Activated CD8-positive, alpha-beta memory T cell treated with anti-CD3 and anti-CD28 coated beads, Interleukin-2, amount 50 U/mL, for 4 hours (primary cell): ENCODE data around the gene GNG12.

Experiments
- DNase-seq: peaks from one replicate; pipeline ENCODE4 v3.0.0-alpha.2; 2020

The GNG12 gene

DNA sequence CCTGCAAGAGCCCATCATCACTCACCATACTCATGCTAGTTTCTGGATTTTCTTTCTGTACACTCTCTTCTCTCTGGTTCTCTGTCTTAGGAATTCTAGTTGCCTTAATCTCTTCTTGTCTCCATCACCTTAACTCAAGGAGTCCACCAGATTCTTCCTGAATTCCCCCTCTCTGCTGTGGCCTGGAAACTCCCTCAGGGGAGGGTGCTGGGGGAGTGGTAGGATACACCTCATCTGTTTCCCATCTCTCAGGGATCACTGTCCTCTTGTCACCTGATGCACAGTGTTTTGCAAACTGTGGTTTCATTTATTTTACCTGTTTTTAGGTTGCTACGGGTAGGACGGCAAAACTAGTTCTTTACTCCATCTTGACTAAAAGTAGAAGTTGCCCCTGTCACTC lies 6.6 kb upstream of the GNG12 start:
- DNase-seq: no peak

- no peak for DNase-seq
Measured at GRCh38 chr1:67838180-67838910, 5.1 kb upstream of the GNG12 start.

DNA sequence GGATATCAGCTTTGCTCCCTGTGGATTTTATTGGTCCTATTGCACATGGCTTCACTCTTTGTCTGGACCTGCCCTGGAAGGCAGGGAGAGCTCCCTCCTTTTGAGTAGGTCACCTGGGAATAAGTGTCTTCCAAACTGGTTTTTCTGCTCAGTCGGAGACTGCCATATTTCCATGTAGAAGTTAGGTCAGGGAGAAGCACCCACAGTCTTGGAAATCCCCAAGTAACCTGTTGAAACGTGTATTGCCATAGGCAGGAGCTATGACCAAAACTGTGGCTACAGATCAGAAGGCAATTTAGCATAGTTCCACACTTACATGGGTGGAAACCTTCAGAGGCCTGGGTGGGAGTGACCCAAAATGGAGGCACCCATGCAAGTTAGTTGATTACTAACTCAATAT lies 3.5 kb upstream of the GNG12 start:
- DNase-seq: no peak

DNA sequence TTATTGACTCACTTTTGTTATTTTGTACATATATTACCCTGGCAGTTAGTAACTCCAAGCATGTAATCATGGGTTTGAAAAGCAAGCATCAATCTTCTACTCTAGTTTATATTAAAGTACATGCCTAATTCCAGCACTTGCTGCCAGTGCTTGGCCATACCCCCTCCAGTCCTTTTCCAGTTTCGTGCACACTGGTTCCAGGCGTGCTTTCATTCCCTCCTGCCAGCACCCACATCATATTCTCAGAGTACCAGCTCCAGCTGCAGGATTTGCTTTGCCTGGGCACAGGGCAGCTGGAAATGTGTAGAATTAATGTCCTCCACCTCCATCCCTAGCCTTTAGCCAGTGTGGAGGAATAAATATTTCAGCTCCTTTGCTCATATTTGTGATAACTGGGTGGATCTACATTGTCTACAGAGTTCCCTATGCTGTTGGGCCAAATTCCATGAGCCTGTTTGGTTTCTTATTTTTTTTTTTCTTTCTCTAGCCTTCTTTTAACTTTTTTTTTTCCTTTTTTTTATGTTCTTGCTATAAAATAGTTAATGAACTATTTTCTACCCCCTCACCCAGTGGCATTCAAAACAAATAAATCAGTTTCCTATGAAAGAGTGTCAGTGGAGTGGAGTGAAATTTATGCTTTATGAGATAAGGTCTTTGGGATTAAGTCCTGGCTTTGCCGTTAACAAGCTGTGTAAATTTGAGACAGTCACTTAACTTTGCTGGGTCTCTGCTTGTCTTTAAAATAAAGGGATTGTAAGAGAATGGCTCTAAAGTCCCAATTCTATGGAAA lies 2.6 kb upstream of the GNG12 start:
- DNase-seq: no peak

- DNase-seq: no peak
Measured at GRCh38 chr1:67834246-67834877, 1.1 kb upstream of the GNG12 start.

DNA sequence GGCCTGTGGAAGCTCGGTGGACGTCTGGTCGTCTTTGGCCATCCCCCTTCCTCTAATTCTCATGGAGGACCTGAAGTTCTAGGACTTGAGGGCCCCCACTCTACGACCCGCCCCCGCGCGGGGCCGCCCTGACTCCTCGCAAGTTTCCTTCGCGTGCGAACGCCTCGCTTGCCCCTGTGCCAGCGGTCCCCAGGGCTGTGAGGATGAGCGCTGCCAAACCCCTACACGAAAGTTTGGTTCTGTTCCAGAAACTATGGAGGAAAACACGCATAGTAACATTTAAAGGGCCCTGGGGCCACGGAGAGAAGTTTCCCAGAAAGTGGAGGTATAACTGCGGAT lies 304 bp upstream of the GNG12 start:
- no peak for DNase-seq

DNA sequence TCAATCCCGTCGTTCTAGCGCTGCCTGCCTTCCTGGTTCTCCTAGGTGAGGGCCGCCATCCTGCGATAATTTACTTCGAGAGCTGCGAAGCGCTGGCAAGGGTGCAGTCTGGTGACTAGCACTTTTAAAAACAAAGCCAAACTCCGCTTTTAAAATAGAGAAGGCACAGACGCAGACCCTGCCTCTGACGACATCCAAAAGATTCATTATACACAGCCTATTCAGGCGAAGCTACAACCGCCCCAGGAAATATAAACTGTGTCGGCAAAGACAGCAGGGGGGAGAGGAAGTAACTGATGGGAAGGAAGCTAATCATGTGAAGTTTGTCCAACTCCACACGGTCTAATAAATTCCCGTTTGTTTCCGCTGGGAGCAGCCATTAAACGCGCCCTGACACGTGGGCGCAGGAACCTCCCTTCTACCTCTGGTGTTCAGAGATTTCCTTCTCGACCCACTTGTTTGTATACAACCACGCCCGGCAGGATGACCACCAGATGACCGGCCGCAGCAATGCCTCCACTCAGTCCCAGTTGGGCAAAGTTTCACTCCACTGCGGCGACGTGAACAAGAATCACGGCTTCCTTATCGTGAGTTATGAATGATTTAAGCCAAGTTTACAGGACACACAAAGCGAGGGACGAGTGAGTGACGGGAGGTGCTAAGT lies 1.3 kb downstream of the GNG12 start:
- DNase-seq: no peak

- no peak for DNase-seq
Measured at GRCh38 chr1:67830928-67831830, 2.1 kb downstream of the GNG12 start.

GRCh38 chr1:67830226-67830625 lies 3.0 kb downstream of the GNG12 start:
- DNase-seq: no peak

GRCh38 chr1:67827688-67828087 lies 5.6 kb downstream of the GNG12 start:
- no peak for DNase-seq

GRCh38 chr1:67825591-67825990 lies 7.7 kb downstream of the GNG12 start:
- no peak for DNase-seq

GRCh38 chr1:67824766-67825165 lies 8.5 kb downstream of the GNG12 start:
- DNase-seq: no peak

DNA sequence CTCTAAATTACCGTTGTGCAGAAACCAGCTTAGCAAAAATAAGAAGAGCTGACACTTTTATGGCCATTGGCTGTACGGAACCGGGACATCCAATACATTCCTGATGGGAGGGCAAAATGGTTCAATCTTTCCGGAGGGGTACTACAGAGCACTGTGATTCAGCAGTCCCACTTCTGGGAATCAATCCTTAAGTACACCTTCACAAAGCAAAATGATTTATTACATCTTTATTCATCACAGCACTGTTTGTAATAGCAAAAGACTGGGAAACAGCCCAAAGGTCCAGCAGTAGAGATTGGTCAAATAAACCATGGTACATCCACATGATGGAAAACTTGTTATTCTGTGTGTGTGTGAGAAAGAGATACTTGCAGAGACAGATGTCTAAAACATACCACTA lies 9.7 kb downstream of the GNG12 start:
- no peak for DNase-seq

GRCh38 chr1:67821263-67821662 lies 12.0 kb downstream of the GNG12 start:
- DNase-seq: no peak

DNA sequence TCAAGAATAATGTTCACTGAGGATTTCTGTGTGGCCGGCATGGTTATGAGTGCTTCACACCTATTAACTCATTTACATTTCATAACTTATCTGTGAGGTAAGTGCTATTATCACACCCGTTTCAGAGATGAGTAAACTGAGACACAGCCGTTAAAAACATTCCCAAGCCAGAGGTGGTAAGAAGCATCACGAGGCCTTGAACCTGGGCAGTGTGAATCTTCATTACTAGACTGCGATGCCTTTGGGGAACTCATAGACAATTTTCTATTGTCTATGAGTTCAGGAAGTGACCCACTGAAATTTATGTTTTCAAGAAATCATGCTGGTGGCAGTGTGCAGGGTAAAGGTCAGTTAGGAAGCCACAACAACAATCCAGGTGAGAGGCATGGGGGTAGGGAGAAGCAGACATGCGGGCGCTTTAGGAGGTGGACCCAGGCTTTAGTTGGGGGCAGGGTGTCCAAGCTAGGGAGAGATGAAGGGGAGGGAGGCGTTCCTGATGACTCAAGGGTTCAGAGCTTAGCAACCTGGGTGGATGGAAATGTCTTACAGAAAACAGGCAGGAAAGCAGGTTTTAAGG lies 14.5 kb downstream of the GNG12 start:
- DNase-seq: no peak

GRCh38 chr1:67818162-67818561 lies 15.1 kb downstream of the GNG12 start:
- DNase-seq: no peak

DNA sequence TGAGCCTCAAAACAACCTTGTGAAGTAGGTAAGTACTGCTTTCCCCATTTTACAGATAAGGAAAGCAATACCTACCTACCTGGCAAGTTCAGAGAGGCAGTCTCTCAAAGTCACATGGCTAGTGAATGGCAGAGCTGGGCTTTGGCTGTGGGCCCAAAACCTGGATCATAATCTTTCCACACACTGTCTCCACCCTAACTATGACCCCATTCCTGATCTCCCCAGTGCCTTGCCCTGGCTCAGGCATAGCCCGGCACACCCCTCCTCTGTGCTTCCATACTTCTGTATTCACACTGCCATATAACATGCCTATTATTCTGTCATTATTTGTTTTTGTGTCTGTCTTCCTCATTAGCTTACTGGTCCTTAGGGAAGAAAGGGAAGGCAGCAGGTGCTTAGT lies 15.9 kb downstream of the GNG12 start:
- no peak for DNase-seq

DNA sequence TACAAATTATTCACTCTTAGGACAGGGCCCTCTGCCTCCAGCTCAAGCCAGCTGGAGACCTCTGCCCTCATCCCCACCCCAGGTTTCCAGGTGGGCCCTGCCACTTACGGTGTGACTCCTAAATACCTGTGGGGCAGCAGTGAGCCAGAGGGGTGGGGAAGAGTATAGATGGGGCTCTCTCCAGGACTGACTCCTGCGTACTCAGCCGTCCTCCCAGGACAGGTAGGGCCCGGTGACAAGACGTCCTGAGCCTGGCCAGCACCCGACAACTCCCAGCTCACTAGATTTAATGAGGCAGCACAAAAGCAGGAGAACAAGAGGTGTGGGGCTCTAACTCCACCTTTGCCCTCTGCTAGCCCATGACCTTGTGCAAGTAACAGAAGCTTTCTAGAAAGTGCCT lies 16.8 kb downstream of the GNG12 start:
- DNase-seq: no peak

DNA sequence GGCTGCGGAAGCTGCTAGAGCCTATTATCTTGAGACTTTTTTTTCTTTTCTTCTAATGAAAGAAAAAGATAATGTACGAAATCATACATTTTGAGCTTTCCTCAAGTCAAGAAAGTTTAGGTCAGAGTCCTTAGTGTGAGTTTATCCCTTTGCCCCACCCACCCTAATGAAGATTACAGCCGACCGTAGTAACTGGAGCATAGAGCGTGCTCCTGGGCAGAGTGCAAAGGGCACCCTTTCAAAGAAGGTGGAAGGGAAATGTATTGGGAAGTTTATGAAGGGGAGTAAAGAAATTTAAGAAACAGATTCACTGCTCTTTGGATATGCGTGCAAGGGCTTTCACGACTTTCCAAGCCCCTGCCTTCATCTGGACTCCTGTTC lies 17.2 kb downstream of the GNG12 start:
- DNase-seq: no peak

DNA sequence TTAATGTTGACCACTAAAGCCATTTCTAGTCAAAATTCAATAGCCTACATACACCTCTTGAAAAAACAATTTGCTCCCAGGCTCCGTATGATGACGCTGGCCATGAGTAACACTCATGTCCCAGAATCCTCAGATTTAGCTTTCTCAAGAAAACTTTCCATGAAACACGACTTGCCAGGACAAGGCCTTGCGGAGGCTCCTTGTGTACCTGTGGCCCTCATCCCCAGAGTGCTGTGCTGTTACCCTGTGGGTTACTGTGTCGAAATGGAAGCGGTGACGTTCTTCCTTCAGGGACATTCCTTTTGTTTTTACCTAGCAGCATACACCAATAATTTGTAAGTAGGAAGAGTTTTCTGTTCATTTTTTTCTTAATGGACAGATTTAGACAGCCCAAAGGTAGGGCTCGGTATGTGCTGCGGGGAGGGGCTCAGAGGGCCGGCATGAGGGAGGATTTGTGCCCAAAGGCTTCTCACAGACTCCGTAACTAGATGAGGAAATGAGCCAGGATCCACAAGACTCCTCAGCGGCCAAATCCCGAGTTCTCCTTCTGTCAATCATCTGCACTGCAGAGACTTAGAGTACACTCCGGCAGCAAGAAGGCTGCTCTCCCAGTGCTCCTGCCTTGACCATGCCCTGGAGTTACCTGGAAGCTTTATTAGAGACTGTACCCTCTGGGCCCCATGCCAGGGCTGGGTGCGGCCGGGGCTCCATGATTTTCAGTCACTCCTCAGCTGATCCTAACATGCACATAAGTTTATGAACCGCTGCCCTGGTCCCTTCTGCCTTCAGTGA lies 17.8 kb downstream of the GNG12 start:
- DNase-seq: no peak

GRCh38 chr1:67814121-67814772 lies 19.0 kb downstream of the GNG12 start:
- no peak for DNase-seq
